K562 (cell line): Measurements from ENCODE around the gene WDR45B. TPM values are rescaled to one million over a fixed set of nuclear protein-coding genes. Genes with fewer than 3 reads are reported as not detected.

Experiments used
- ARNT ChIP-seq, 2 experiments: fragments of 450-650 bp; IDR thresholded peaks; 2 replicates each; pipeline ENCODE4 v1.6.1; 2016; ENCODE audit warnings: mild to moderate bottlenecking in 1 of 2
- GABPB1 ChIP-seq: sonication (generic); formaldehyde crosslinking; IDR thresholded peaks from 2 replicates; pipeline ENCODE4 v1.8.0; 2022; ENCODE audit warnings: mild to moderate bottlenecking, missing genetic modification reagents
- HDAC6 ChIP-seq: IDR thresholded peaks from 2 replicates; pipeline ENCODE4 v1.6.1; 2012; ENCODE audit warnings: low read depth, mild to moderate bottlenecking, control low read depth, inconsistent platforms, low read length, moderate library complexity
- LCOR ChIP-seq: sonication (generic); formaldehyde crosslinking; IDR thresholded peaks from 2 replicates; pipeline ENCODE4 v1.8.0; 2022; ENCODE audit warnings: mild to moderate bottlenecking, missing genetic modification reagents
- MTA2 ChIP-seq: fragments of 450-650 bp; IDR thresholded peaks from 2 replicates; pipeline ENCODE4 v1.6.1; 2016; ENCODE audit warnings: low read depth
- NFYB ChIP-seq: IDR thresholded peaks from 2 replicates; pipeline ENCODE4 v1.6.1; 2011; ENCODE audit warnings: mild to moderate bottlenecking, moderate library complexity; ENCODE audit not compliant: insufficient read length; ENCODE audit errors: extremely low read depth
- NR3C1 ChIP-seq: sonication (generic); formaldehyde crosslinking; IDR thresholded peaks from 2 replicates; pipeline ENCODE4 v1.8.1; 2022; ENCODE audit warnings: missing genetic modification reagents
- XRCC4 ChIP-seq: IDR thresholded peaks from one replicate; pipeline ENCODE4 v1.6.1; 2011; ENCODE audit not compliant: insufficient read depth, insufficient read length; ENCODE audit errors: extremely low read depth
- ZKSCAN3 ChIP-seq: fragments of 250-450 bp; sonication (Bioruptor Pico); IDR thresholded peaks from 2 replicates; pipeline ENCODE4 v1.4.0; 2020
- ZNF431 ChIP-seq: sonication (generic); formaldehyde crosslinking; IDR thresholded peaks from 2 replicates; pipeline ENCODE4 v1.8.0; 2022; ENCODE audit warnings: mild to moderate bottlenecking, missing genetic modification reagents
- ZNF830 ChIP-seq: fragments of 250-450 bp; sonication (Bioruptor Pico); IDR thresholded peaks from 2 replicates; pipeline ENCODE4 v1.5.0; 2021; ENCODE audit warnings: mild to moderate bottlenecking
- polyA plus RNA-seq, 8 experiments: library from polyadenylated mRNA; depleted of rRNA in 4 of 8; stranded (reverse) in 5 of 8; unstranded in 3 of 8; fragments of >200 nt; fragmentation: Nextera tagmentation in 2 of 8; fragmentation: Illumina TruSeq in 1 of 8; extraction: Ambion mirVana in 2 of 8; extraction: Trizol in 1 of 8; gene quantifications; 2 replicates each; pipeline versions ENCODE4 v1.2.1 to v1.2.3, GENCODE V29; 2011 to 2014; ENCODE audit warnings: inconsistent platforms in 1 of 8, missing spikeins in 1 of 8
- total RNA-seq, 7 experiments: library from RNA; depleted of rRNA in 6 of 7; stranded (reverse); fragments of >200 nt in 6 of 7; fragmentation: Illumina TruSeq in 2 of 7; extraction: Trizol in 2 of 7; gene quantifications; 2 replicates each; pipeline versions ENCODE4 v1.2.1 to v1.2.3, GENCODE V29; 2011 to 2021; ENCODE audit warnings: low replicate concordance in 1 of 7
- TF ChIP-seq, protein P1 (sequence below): fragments of 450-650 bp; formaldehyde crosslinking; IDR thresholded peaks from 2 replicates; pipeline ENCODE4 v1.4.0; 2020; ENCODE audit warnings: mild to moderate bottlenecking, moderate library complexity
- TF ChIP-seq, protein P2 (sequence below): fragments of 250-450 bp; sonication (Bioruptor Pico); IDR thresholded peaks from 2 replicates; pipeline ENCODE4 v1.8.0; 2022; ENCODE audit warnings: moderate library complexity, mild to moderate bottlenecking, inconsistent platforms
- TF ChIP-seq, protein P3 (sequence below): sonication (generic); formaldehyde crosslinking; IDR thresholded peaks from 2 replicates; pipeline ENCODE4 v1.8.0; 2022; ENCODE audit warnings: mild to moderate bottlenecking, low read depth, missing genetic modification reagents
- TF ChIP-seq, protein P4 (sequence below): sonication (generic); formaldehyde crosslinking; IDR thresholded peaks from 2 replicates; pipeline ENCODE4 v1.8.1; 2023; ENCODE audit warnings: missing genetic modification reagents, mild to moderate bottlenecking, borderline replicate concordance
- TF ChIP-seq, protein P5 (sequence below): sonication (generic); formaldehyde crosslinking; IDR thresholded peaks from 2 replicates; pipeline ENCODE4 v1.8.1; 2023; ENCODE audit warnings: mild to moderate bottlenecking, missing genetic modification reagents
- TF ChIP-seq, protein P6 (sequence below): fragments of 450-650 bp; formaldehyde crosslinking; IDR thresholded peaks from 2 replicates; pipeline ENCODE4 v1.4.0; 2022; ENCODE audit warnings: mild to moderate bottlenecking, moderate library complexity

The WDR45B gene
- total and polyA plus RNA-seq, 9 of the 15 experiments (the other 6 are each of a cell fraction or from before 2014, with no cell fraction given) = 0.72 to 74.4 (median 35.9) TPM

DNA sequence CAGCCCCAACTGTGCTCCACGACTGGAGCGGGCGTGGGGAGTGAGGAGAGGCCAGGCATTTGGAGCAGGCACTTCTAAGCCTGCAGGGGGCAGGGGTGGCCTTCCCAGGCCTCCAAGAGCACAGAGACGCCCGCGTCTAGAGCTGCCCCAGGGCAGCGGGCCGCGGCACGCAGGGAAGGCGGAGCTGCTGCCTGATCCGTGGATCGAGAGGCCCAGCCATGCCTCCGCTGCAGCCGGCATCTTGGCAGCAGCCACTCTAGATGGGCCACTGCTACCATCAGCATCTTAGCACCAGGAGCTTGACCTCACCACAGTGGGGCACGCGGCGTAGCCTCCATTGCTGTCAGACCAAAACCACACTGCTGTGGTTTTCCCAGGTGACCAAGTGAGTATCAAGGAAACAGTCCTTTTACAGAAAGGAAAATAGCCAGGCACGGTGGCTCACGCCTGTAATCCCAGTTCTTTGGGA is 20.4 kb upstream of the WDR45B start (continued):
- TF ChIP-seq, protein P1, sequence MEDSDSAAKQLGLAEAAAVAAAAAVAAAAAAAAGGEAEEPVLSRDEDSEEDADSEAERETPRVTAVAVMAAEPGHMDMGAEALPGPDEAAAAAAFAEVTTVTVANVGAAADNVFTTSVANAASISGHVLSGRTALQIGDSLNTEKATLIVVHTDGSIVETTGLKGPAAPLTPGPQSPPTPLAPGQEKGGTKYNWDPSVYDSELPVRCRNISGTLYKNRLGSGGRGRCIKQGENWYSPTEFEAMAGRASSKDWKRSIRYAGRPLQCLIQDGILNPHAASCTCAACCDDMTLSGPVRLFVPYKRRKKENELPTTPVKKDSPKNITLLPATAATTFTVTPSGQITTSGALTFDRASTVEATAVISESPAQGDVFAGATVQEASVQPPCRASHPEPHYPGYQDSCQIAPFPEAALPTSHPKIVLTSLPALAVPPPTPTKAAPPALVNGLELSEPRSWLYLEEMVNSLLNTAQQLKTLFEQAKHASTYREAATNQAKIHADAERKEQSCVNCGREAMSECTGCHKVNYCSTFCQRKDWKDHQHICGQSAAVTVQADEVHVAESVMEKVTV (CRISPR knock-in tag) = peak; percentile 21; the same call in 1 of the 2 replicates
- TF ChIP-seq ZKSCAN3 (CRISPR knock-in tag) (no peak), GABPB1 (peak; percentile 44; the same call in 1 of the 2 replicates), ZNF431 (CRISPR knock-in tag) (no peak), ARNT (IDR thresholded peaks at IDR 0.05) (no peak), LCOR (CRISPR knock-in tag) (no peak), XRCC4 (no peak), NR3C1 (CRISPR knock-in tag) (no peak), HDAC6 (no peak), MTA2 (no peak), NFYB (no peak), ZNF830 (CRISPR knock-in tag) (no peak)
- TF ChIP-seq, protein P2, sequence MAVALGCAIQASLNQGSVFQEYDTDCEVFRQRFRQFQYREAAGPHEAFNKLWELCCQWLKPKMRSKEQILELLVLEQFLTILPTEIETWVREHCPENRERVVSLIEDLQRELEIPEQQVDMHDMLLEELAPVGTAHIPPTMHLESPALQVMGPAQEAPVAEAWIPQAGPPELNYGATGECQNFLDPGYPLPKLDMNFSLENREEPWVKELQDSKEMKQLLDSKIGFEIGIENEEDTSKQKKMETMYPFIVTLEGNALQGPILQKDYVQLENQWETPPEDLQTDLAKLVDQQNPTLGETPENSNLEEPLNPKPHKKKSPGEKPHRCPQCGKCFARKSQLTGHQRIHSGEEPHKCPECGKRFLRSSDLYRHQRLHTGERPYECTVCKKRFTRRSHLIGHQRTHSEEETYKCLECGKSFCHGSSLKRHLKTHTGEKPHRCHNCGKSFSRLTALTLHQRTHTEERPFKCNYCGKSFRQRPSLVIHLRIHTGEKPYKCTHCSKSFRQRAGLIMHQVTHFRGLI (CRISPR knock-in tag) = no peak
- TF ChIP-seq, protein P3, sequence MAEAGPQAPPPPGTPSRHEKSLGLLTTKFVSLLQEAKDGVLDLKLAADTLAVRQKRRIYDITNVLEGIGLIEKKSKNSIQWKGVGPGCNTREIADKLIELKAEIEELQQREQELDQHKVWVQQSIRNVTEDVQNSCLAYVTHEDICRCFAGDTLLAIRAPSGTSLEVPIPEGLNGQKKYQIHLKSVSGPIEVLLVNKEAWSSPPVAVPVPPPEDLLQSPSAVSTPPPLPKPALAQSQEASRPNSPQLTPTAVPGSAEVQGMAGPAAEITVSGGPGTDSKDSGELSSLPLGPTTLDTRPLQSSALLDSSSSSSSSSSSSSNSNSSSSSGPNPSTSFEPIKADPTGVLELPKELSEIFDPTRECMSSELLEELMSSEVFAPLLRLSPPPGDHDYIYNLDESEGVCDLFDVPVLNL (CRISPR knock-in tag) = no peak
- TF ChIP-seq, protein P4, sequence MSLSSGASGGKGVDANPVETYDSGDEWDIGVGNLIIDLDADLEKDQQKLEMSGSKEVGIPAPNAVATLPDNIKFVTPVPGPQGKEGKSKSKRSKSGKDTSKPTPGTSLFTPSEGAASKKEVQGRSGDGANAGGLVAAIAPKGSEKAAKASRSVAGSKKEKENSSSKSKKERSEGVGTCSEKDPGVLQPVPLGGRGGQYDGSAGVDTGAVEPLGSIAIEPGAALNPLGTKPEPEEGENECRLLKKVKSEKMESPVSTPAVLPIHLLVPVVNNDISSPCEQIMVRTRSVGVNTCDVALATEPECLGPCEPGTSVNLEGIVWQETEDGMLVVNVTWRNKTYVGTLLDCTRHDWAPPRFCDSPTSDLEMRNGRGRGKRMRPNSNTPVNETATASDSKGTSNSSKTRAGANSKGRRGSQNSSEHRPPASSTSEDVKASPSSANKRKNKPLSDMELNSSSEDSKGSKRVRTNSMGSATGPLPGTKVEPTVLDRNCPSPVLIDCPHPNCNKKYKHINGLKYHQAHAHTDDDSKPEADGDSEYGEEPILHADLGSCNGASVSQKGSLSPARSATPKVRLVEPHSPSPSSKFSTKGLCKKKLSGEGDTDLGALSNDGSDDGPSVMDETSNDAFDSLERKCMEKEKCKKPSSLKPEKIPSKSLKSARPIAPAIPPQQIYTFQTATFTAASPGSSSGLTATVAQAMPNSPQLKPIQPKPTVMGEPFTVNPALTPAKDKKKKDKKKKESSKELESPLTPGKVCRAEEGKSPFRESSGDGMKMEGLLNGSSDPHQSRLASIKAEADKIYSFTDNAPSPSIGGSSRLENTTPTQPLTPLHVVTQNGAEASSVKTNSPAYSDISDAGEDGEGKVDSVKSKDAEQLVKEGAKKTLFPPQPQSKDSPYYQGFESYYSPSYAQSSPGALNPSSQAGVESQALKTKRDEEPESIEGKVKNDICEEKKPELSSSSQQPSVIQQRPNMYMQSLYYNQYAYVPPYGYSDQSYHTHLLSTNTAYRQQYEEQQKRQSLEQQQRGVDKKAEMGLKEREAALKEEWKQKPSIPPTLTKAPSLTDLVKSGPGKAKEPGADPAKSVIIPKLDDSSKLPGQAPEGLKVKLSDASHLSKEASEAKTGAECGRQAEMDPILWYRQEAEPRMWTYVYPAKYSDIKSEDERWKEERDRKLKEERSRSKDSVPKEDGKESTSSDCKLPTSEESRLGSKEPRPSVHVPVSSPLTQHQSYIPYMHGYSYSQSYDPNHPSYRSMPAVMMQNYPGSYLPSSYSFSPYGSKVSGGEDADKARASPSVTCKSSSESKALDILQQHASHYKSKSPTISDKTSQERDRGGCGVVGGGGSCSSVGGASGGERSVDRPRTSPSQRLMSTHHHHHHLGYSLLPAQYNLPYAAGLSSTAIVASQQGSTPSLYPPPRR (CRISPR knock-in tag) = no peak
- TF ChIP-seq, protein P5, sequence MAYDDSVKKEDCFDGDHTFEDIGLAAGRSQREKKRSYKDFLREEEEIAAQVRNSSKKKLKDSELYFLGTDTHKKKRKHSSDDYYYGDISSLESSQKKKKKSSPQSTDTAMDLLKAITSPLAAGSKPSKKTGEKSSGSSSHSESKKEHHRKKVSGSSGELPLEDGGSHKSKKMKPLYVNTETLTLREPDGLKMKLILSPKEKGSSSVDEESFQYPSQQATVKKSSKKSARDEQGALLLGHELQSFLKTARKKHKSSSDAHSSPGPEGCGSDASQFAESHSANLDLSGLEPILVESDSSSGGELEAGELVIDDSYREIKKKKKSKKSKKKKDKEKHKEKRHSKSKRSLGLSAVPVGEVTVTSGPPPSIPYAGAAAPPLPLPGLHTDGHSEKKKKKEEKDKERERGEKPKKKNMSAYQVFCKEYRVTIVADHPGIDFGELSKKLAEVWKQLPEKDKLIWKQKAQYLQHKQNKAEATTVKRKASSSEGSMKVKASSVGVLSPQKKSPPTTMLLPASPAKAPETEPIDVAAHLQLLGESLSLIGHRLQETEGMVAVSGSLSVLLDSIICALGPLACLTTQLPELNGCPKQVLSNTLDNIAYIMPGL = no peak
- TF ChIP-seq, protein P6, sequence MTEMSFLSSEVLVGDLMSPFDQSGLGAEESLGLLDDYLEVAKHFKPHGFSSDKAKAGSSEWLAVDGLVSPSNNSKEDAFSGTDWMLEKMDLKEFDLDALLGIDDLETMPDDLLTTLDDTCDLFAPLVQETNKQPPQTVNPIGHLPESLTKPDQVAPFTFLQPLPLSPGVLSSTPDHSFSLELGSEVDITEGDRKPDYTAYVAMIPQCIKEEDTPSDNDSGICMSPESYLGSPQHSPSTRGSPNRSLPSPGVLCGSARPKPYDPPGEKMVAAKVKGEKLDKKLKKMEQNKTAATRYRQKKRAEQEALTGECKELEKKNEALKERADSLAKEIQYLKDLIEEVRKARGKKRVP (CRISPR knock-in tag) = no peak
